GM12874 (cell line): ENCODE results near the gene TBX2.

Experiments
- TF ChIP-seq, protein P1 (sequence below): IDR thresholded peaks from 2 replicates; pipeline ENCODE4 v1.5.1; 2011; ENCODE audit warnings: low read depth, mild to moderate bottlenecking, control low read depth, low read length, moderate library complexity; ENCODE audit not compliant: insufficient read depth

The TBX2 gene

GRCh38 chr17:61376931-61377838 is 22.5 kb upstream of the TBX2 start:
- TF ChIP-seq, protein P1, sequence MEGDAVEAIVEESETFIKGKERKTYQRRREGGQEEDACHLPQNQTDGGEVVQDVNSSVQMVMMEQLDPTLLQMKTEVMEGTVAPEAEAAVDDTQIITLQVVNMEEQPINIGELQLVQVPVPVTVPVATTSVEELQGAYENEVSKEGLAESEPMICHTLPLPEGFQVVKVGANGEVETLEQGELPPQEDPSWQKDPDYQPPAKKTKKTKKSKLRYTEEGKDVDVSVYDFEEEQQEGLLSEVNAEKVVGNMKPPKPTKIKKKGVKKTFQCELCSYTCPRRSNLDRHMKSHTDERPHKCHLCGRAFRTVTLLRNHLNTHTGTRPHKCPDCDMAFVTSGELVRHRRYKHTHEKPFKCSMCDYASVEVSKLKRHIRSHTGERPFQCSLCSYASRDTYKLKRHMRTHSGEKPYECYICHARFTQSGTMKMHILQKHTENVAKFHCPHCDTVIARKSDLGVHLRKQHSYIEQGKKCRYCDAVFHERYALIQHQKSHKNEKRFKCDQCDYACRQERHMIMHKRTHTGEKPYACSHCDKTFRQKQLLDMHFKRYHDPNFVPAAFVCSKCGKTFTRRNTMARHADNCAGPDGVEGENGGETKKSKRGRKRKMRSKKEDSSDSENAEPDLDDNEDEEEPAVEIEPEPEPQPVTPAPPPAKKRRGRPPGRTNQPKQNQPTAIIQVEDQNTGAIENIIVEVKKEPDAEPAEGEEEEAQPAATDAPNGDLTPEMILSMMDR, result no peak

DNA sequence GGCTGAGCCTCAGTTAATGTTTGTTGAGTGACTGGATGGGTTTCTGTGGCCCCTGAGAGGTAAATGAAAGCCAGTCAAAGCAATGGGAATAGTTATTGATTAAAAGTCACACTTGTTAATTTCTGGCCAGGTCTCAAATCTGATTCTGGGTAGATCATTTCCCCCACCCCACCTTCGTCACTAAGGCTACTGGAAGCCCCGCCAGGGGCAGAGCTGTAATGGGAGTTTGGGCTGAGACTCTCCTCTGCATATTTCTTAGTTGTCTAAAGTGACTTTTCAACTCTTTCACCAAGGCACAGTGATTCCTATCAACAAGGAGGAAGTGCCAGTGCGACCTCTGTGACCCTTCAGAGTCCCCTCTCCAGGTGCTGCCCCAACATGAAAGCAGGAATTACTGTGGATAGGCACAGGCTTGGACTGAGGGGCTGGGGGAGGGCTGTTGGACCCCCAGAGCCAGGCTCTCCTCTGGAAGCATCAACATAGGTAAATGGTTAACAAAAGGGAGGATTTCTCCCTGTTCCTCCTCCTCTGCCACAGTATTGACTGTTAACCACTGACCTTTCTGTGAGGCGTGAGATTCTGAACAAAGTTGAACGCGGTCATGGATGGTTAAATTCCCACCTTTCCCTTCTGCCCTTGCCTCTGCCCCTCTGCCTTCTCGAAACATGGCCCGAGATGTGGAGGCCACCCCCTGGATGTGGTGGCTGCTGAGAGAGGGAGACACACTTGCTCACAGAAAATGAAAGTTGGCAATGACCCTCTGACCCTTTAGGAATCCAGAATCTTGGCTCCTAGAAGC is 20.8 kb upstream of the TBX2 start:
- TF ChIP-seq, protein P1, result no peak

DNA sequence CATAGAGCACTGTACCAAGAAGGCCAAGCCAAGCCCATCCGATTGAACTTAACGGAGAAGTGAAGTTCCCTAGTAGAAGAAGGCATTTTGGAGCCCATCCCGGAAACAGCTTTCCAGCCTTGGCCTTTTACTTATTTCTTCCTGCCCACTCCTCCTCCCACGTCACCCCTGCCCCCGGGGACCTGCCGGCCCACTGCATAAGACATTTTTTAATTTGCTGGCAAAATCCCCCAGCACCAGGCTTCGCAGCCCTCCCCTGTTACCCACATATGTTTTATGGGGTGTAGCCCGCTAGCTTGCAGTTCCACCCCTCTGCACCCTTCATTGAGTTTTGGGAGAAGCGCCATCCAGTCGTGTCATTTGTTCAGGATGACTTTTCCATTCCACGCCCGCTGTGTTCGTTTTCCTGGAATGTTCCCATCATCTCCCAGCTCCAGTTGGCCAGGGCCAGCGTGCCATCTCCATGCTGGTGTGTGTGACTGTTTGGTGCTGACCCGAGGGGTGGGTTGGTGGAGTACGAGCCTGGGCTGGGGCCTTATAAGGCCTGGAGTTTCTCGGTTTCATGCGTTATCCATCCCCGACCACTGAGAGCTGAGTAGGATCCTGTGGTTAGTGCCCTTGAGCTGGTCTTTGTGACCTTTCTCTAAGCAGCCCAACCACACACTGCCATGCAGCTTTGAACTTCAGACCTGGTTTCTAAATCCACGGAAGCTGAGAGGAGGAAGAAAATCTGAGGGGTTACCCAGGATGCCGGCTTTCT is 20.0 kb upstream of the TBX2 start:
- TF ChIP-seq, protein P1, result no peak

GRCh38 chr17:61380217-61380835 is 19.3 kb upstream of the TBX2 start:
- TF ChIP-seq, protein P1, result no peak

DNA sequence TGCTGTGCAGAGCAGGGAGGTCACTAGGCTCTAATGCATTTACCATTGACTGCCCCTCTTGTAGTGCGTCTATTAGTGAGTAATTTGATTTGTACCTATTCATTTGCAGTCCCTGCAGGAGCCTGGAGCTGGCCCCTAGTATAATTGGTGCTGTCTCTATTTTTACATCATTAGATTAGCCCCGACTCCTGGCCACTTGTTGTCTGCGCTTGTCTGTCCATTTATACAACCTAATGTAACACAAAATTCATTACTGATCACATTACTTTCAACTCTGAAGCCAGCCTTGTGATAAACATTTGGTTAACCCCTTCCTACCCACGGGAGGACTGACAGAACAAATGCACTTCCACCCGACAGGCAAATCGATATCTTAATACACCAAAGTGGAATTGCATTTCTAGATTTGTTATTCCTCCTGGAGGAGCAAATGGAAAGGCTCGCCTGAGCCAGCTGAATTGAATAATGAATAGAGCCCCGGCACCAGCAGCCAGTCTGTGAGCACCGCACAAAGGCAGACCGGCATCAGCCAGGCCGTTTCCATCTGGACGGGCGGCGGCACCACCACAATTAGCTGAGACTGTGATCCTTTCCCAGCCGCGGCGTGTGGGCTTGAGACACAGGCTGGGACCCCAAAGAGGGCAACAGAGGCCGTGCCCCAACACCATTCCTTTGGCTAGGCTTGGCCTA is 18.7 kb upstream of the TBX2 start:
- TF ChIP-seq, protein P1, result no peak

GRCh38 chr17:61381537-61381936 is 18.1 kb upstream of the TBX2 start:
- TF ChIP-seq, protein P1, result no peak
